Amygdala (tissue), 56 donors: ENCODE data around the gene RAD51B.
"Not testable (repeated sequence)": the region's sequence is repeated elsewhere in the genome, so short reads cannot be mapped to it uniquely, and the experiment has no call there.

Experiments used
- DNase-seq, 56 donors: peaks; one replicate each; lab custom pipeline; 2025; lab: John Stamatoyannopoulos, UW

RAD51B gene

DNA sequence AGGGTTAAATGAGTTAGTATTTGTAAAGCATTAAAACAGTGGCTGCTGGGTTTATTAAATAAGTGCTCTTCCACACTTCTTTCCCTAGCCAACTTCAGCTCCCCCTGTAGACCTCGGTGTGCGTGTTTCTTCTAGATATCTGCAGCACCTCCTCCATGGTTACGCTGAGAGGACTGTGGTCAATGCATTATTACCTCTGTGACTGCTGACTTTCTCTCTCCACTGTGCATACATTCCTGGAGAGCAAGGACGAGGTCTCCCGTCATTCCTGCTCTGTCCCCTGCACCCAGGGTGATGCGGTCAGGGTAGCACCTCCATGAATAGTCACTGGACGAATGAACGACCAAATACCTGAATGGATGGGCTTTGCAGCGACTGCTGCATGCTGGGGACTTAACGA is 928.7 kb downstream of the RAD51B start:
- no peak for DNase-seq

DNA sequence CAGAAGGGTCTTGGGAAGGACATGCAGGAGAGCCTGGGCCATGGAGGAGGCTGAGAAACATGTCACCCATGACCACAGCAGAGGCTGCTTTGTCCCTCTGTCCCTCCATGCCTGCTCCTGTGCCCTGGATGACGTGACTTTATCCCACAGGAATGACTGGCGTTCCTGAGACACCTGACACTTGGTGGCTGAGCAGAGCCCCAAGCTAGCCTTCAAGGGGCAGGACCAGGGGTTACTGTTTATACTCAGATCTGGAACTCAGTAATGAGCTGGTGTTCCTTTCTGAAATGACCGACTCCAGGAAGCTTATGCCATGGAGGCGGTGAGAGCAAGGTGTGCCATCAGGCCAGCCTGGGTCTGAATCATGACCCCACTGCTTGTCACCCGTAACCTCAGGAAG is 929.1 kb downstream of the RAD51B start:
- DNase-seq, result no peak

DNA sequence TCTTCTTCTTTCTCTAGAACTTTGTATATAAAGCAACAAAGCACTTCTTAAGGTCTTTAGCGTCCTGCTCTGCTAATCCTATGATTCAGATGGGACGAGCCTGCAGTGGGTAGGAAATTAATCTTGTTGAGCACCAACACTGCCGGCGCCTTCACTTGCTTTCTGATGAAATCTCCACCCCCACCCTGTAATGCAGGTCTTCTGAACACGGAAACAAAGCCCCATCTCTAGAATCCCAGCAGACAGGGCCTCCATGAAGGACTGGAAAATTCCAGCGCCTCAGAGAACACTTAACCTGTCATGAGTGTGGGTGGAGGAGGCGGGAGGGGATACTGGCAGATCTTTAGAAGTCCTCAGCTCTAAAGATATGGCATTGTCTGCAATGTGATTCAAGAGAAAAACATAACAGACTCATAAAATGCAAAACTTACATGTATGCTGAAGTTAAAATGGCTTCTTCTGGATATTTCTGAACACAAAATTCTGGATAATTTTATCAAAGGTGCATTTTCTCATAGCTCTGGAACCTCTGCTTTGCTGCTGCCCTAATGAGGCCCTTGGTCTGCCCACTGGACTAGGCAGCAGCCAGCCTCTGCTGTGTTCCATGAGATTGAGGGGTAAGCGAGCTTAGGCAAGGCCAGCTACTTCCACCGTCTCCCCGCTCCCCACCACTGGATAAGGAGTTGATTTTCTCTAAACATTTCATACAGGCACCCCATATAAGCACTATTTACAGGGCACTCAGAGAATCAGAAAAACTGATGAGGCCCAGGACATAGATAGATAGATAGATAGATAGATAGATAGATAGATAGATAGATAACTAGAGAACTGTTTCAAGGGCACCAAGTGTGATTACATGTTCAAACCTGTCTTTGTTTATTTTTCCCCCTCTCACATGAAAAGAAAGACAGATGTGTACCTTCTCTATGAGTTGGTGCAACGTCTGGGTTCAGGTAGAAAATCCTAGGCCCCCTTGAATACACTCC is 930.2 kb downstream of the RAD51B start:
- DNase-seq, result no peak

DNA sequence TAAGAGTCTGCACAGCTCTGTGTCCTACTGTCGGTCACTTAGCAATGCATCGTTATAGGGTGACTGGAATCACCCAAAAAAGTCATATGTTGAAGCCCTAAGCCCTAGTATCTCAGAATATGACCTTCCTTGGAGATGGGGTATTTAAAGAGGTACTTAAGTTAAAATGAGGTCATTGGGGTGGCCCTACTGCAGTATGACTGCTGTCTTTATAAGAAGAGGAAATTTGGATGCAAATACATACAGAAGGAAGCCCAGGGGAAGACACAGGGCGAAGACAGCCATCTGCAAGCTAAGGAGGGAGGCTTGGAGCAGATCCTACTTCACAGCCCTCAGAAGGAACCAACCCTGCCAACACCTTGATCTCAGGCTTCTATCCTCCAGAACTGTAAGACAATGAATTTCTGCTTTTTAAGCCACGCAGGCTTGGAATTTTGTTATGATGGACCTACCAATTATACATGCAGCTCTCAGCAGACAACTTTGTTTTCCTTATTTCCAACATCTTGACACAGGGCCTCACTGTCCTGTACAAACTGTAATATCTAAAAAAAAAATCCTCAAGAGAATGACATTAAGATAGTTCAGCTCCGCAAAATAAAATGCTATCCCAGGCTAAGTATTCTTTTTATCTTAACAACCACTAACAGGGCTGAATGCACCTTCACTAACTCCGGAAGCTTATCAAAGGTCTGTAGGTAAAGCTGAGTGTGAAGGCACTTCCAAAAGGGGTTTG is 932.9 kb downstream of the RAD51B start:
- no peak for DNase-seq

DNA sequence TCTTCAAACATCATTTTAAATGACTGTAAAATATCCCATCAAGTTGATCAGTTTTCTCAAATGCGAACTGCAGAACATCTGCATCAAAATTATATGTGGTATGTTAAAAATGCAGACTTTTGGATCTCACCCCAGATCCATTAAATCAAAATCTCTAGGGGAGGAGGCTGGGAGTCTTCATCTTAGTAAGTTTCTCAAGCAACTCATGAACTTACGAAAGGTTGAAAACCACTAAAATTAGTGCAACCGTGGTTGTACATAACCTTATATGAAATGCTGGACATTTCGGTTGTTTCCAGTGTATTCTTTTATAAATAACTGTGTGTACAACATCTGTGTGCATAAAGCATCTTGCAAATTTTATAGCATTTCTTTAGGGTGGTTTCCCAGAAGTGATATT is 934.1 kb downstream of the RAD51B start:
- no peak for DNase-seq

DNA sequence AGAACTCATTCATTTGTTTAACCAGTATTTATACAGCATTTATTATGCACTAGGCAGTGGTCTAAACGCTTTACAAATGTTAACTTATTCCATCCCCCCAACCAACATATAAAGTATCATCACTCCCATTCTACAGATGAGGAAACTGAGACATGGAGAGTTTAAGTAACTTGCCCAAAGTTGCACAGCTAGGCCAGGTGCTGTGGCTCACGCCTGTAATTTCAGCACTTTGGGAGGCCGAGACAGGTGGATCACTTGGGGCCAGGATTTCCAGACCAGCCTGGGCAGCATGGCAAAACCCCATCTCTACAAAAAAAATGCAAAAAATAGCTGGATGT is 935.4 kb downstream of the RAD51B start:
- no peak for DNase-seq

DNA sequence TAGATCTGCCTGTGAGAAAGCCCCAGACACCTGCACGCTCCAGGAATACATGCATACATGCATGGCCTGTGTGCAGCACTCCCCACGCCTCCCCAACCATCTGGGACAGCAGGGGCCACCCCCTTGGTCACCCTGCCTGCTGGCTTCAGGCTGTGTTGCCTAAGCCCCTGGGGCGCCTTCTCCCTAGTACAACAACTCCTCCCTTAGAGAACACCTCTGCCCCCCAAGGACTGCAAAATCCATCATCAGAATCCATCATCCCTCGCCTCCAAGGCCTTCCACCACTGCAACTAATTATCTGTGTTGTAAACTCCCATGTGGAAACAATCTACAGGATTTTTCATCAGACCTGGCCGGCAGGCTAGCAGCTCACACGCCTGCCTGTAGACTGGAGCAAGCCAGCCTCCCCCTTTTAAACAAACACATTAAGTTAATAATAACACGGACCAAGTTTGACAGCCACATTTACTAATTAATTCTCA is 936.5 kb downstream of the RAD51B start:
- DNase-seq, result no peak

DNA sequence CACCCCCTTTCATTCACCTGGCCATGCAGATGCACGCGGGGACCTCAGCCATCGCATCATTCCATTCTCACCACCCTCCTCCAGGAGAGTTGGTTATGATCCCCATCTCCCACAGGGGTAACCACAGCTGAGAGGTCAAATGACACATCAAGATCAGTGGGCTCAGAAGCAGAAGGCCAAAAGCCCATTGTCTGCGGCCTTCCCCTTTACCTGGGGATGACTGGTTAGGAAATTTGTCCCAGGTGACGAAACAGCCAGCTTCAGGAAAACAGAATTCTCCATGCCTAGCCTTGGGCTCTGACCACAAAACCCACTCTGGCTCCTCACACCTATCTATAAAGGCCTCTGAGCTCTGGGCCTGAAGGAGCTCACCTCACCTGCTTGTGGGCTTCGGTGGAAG is 937.2 kb downstream of the RAD51B start:
- DNase-seq, result no peak

DNA sequence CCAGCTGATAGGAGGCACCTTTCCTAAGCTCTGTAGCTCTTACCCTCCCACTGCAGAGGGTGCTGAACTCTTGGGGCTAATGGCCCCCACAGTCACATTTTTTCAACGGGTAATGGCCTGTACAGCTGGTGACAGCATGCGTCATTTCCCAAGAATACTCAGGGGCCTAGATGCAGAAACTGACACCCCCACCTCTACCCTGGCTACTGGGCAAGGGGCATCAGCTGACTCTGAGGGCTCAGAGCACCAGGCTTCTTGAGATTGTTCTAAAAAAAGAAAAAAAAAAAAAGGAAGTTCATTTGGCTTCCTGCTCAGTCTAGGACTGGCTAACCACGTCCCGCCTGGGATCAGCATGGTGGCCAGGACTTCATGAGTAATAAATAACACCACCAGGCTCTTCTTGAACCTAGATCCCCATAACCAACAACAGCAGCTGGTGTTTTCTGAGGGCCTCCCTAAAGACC is 938.1 kb downstream of the RAD51B start:
- DNase-seq, result peak in 20 of 56 donors; percentile 10 to 55 (median 16)

DNA sequence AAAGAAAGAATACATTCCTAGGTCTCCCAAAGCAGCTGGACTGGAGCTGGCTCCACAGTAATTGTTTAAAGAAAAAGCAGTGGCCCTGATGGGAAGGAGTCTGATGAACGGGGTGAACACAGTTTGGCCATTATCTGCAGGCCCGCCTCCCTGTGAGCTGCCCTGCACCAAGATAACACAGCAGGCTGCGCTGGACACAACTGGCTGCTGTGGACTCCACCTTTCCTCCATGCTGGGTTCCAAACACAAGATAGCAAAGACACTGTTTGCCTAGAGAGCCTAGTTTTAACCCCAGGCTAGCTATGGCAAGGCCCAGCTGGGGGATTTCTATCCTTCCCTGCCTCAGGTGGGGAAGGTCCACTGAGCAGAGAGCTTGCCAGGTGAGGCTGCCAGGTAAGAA is 938.7 kb downstream of the RAD51B start:
- DNase-seq, result no peak

DNA sequence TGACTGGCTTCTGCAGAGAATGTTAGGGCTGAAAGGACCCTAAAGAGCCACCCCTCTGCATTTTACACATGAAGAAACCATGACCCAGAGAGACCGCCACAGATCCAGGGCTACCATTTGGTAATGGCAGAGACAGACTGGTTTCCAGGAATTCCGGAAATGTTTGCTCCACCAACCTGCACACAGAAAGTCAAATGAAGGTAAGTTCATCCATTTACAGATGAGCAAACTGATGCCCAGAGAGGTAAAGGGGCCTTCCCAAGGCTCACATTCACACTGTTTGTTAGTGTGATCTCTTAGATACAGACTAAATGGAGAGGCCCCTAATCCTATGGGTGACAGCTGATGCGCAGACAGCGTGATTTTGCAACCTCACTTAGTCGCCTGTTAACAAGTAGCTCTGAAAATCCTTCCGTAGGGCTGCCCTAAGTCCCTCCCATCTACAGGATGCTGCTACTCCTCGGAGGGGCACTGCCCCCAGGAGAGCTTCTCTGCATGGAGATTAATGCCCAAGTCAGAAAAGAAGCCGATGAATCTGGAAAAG is 939.5 kb downstream of the RAD51B start:
- DNase-seq, result no peak

DNA sequence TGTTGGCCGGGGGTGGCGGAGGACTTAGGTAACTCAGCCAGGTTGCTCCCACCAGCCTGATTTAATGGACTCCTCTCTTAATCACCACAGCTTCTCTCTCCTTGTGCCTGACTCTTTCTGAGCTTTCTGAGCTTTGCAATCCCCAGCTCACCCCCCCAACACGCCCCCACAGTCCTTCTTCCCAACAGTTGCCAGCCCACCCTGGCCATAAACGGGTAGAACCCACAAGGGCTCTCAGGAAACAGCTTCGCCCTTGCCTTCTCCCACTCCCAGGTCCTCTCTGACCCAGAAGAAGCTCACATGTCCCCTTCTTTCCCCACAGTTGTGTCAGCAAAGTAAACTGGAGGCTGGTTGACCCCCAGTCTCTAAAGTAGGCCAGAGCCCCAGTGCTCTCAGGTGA is 940.4 kb downstream of the RAD51B start:
- DNase-seq, result no peak

DNA sequence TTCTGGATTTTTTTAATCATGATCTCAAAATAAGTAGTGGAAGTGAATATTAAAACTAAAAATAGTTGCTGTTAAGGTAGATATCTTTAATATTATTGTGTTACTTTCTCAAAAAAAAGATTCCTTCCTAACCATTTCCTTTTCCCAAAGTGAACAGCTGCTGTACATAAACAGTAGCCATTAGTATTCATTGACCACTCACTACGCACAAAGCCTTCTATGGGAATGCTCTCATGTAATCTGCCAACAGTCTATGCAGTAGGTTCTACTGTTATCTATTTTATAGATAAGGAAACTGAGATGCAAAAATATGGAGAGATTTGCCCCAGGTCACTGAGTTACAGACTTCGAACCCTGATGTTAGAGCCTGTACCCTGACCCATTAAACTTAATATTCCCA is 941.2 kb downstream of the RAD51B start:
- DNase-seq, result no peak

DNA sequence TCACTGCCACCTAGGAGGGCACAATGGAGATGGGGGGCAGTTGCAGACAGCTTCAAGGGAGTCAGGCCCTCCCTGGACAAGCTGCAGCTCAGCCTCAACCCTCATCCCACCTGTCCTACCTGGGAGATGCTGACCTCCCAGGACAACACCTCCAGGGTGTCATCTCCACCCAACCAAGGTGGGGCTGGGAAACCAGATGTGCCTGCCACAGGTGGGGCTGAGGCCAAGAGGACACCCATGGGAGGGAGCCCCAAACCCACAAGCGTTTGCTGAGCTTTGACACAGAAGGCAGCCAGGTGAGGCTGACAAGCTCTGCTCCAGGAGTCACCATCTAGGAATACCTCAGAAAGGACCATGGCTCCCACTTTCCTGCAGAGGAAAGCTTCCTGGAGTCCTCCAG is 941.8 kb downstream of the RAD51B start:
- DNase-seq, result no peak

DNA sequence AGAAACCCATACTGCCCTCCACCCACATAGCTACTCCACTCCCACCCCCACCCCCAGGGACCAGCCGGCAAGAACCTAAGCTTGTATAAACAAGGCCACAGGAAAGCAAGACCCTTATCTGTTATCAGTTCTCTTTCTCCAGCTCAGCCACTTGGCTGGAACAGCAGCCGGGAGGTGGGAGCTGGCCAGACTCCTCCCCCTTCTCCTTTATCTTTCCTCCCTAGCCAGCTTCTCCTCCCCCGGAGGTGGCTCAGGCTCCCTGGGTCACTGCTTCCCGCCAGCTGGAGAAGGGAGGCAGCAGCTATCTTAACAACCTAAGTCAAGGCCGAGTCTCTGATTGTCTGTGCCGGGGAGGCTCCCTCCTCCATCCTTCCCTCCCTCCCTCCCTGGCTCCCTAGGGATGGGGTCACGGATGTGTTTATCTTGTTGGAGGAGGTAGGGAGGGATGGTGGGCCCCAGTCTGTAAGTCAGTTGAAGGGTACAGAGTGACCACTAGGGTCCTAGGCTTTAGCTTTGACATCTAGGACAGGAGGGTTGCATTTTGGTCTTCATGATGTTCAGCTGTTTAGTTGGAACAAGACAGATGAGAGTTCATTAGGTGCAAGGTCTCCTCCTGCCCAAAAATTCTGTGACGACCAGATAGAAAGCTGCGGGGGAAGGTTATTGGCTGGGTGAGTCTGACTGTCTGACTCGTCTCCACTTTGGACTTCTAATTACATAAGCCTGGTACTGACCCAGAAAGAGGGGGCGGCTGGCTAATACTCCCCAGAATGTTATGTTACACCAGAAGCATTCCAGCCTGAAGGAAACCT is 943.6 kb downstream of the RAD51B start:
- DNase-seq, result no peak

DNA sequence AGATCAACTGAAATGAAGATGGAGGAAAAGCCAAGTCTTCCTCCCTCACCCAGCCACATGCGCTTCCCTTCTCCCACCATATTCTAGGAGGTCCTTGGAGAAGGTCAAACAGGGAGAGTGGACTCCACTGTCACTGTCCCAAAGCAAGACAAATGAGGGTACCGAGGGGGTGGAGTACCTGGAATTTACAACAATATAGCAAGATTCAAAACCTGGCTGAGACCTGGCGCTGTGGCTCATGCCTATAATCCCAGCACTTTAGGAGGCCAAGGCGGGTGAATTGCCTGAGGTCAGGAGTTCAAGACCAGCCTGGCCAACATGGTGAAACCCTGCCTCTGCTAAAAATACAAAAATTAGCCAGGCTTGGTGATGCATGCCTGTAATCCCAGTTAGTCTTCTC is 944.3 kb downstream of the RAD51B start:
- not testable (repeated sequence) for DNase-seq

DNA sequence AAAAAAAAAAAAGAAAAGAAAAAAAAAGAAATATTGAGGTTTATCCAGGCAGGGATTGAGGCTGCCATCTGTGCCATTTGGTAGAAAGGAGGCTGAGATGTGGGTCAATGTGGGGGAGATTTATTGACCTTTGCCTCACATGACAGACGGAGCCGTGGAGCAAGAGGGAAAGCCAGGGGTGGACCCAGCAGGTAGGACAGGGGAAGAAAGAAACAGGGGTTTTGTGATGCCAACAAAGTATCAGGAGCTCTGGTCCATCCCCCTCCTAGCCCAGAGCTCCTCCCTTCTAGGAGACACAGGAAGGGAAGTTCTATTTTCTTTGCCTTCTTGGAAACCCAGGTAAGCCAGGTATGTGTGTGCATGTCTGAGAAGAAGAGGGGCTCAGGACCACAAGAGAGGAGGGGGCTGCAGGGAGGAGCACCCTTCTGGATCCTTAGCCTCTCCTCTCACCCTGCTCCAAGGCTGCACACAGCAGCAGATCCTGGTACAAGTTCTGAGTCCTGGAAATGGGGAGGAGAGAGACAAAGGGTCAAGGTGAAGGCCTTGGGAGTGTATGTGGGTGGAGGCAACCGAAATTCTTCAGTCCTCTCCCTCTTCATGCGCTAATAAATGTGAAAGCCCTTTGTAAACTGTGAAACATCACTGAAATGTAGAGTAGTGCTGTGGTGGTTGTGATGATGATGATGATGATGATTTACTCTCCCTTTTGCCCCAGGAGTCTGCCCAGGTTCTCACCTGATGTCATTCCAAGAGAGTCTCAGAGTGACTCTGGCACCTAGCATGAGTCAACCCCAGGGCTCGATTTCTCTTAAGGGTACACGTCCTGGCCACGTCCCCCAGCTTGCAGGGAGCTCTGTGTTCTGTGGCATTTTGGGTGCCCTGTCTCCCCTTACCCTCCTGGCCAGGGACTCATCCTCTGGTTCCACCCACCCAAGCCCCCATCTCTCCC is 947.0 kb downstream of the RAD51B start:
- DNase-seq, result no peak

DNA sequence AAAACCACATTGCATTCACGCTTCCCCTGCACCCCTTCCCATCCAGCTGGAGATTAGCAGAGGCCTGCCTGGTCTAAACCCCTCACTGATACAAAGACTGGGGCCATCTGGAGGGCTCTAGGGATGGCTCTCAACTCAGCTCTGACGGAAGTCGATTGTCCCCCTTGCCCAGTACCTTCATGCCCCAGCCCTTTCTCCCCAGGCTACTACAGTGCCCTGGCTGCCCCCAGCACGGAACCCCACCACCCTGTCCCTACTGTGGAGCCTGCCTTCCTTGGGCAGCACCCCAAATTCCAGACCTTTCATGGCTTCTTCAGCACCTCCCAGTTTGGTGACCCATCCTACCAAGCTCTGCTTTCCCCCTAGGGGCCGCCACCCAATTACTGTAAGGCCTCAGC is 947.7 kb downstream of the RAD51B start:
- DNase-seq, result no peak

DNA sequence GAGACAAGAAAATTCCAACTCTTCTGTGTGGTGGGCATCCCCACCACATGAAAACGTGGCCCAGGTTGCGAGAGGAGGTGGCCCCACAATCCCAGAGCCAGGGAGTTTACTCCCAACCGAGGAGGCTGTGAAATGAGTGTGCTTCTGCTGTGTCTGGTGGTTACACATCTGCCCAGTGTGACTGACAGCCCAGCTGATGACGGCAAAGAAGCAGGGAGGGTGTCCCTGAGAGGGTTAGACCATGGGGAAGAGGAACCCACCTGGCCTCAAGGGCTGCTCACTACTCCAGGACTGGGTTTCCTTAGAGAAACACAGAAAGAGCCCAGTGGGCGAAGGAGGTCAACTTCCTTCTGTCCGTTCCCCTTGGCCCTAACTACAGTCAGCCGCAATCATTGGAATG is 948.7 kb downstream of the RAD51B start:
- no peak for DNase-seq
